HepG2 (cell line): ENCODE measurements around the gene ZNF484. TPM values are rescaled to one million over a fixed set of nuclear protein-coding genes. Genes with fewer than 3 reads are reported as not detected.
A peak's percentile ranks its signal among the peaks of the same experiment; 100 is the strongest.

Experiments
- EHMT2 ChIP-seq: fragments of 200-600 bp; sonication (generic); IDR thresholded peaks from 2 replicates; pipeline ENCODE4 v1.7.0; 2017; ENCODE audit warnings: antibody characterized with exemption, low read depth, low read length, borderline replicate concordance
- KAT7 ChIP-seq: IDR thresholded peaks from 2 replicates; pipeline ENCODE4 v1.6.1; 2018; ENCODE audit warnings: borderline replicate concordance, missing compliant biosample characterization
- PPARG ChIP-seq: conservative IDR thresholded peaks from 2 replicates; pipeline ENCODE4 v1.6.1; 2016; ENCODE audit warnings: missing biosample characterization, missing genetic modification reagents
- SMAD9 ChIP-seq: sonication (generic); formaldehyde crosslinking; IDR thresholded peaks from 2 replicates; pipeline ENCODE4 v1.5.1; 2020; ENCODE audit warnings: mild to moderate bottlenecking, missing genetic modification reagents
- TOPORS ChIP-seq: sonication (generic); formaldehyde crosslinking; IDR thresholded peaks from 2 replicates; pipeline ENCODE4 v1.8.0; 2023; ENCODE audit warnings: mild to moderate bottlenecking, missing genetic modification reagents
- ZFP1 ChIP-seq: IDR thresholded peaks from 2 replicates; pipeline ENCODE4 v1.6.1; 2016
- ZNF570 ChIP-seq: sonication (generic); formaldehyde crosslinking; IDR thresholded peaks from 2 replicates; pipeline ENCODE4 v1.4.0; 2020; ENCODE audit warnings: mild to moderate bottlenecking, missing genetic modification reagents, borderline replicate concordance
- ZNF713 ChIP-seq: sonication (generic); formaldehyde crosslinking; IDR thresholded peaks from 2 replicates; pipeline ENCODE4 v1.4.0; 2020; ENCODE audit warnings: mild to moderate bottlenecking, missing genetic modification reagents
- polyA plus RNA-seq, 8 experiments: library from polyadenylated mRNA; depleted of rRNA in 3 of 8; stranded (reverse) in 7 of 8; unstranded in 1 of 8; fragments of >200 nt; fragmentation: Illumina TruSeq in 4 of 8; extraction: Trizol in 4 of 8; gene quantifications; 2 replicates each; pipeline versions ENCODE4 v1.2.1 to v1.2.3, GENCODE V29; 2011 to 2016; ENCODE audit warnings: low read depth in 4 of 8, missing spikeins in 1 of 8, mixed read lengths in 1 of 8; ENCODE audit not compliant: insufficient read depth in 1 of 8
- total RNA-seq, 5 experiments: library from RNA; depleted of rRNA; stranded (reverse); fragments of >200 nt; fragmentation: Illumina TruSeq; extraction: Trizol; gene quantifications; 2 replicates each; pipeline ENCODE4 v1.2.3, GENCODE V29; 2016; ENCODE audit warnings: low read depth in 1 of 5
- TF ChIP-seq, protein P1 (sequence below): sonication (generic); formaldehyde crosslinking; IDR thresholded peaks from 2 replicates; pipeline ENCODE4 v1.5.0; 2020; ENCODE audit warnings: missing genetic modification reagents, mild to moderate bottlenecking, borderline replicate concordance
- TF ChIP-seq, protein P2 (sequence below): sonication (generic); formaldehyde crosslinking; IDR thresholded peaks from 2 replicates; pipeline ENCODE4 v1.4.0; 2020; ENCODE audit warnings: missing genetic modification reagents
- TF ChIP-seq, protein P3 (sequence below), 2 experiments: sonication (generic) in 1 of 2; formaldehyde crosslinking in 1 of 2; IDR thresholded peaks; 2 replicates each; pipeline versions ENCODE4 v1.5.1 to v1.6.1; 2011 to 2020; ENCODE audit warnings: borderline replicate concordance in 1 of 2, low read depth in 1 of 2, low read length in 1 of 2, mild to moderate bottlenecking in 1 of 2, missing genetic modification reagents in 1 of 2, moderate library complexity in 1 of 2
- TF ChIP-seq, protein P4 (sequence below): sonication (generic); formaldehyde crosslinking; IDR thresholded peaks from 2 replicates; pipeline ENCODE4 v1.4.0; 2020; ENCODE audit warnings: missing genetic modification reagents
- TF ChIP-seq, protein P5 (sequence below): sonication (generic); formaldehyde crosslinking; IDR thresholded peaks from 2 replicates; pipeline ENCODE4 v1.5.0; 2020; ENCODE audit warnings: missing genetic modification reagents
- TF ChIP-seq, protein P6 (sequence below): sonication (generic); formaldehyde crosslinking; IDR thresholded peaks from 2 replicates; pipeline ENCODE4 v1.9.0; 2022; ENCODE audit warnings: missing genetic modification reagents, mild to moderate bottlenecking, borderline replicate concordance

Gene ZNF484
- total and polyA plus RNA-seq, 2 of the 13 experiments (the other 11 are each of a cell fraction or from before 2014, with no cell fraction given), result 0.96 to 7.2 TPM

DNA sequence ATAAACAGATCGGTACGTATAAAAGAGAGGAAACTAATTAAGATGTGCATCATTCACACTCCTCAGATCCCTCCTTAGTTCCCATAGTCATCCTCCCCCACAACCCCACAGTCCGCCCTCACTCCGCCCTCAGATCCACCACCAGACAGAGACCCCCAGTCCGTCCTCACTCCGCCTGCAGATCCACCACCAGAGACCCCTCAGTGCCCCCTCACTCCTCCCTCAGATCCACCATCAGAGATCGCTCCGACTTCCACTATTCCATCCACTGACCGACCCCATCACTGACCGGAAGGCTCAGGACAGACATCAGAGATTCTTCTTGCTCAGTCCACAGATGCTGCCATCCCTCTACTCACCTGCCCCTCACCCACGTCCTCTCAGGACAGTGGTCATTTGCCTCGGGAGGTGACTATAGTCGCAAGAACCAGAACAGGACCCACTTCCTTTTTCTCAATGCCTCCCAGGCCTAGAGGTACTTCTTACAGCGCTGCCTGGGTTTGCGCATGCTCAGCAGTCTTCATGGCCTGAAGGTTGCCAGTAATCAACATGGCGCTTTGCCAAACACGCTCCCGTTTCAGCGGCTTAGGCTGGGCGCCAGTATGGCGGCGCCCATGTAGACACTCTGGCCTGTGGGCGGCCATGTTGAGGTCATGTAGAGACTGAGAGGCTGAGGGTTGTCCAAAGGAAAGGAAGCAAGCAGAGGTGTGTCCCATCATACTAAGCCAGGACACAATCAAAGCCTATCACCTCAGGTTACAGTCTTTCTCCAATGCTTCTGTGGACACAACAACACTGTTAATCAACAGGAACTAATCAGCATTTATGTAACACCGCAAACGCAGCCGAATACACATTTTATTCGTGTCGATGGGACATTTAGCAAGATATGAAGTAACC, at the start of gene ZNF484 (continued):
- TF ChIP-seq, protein P1, sequence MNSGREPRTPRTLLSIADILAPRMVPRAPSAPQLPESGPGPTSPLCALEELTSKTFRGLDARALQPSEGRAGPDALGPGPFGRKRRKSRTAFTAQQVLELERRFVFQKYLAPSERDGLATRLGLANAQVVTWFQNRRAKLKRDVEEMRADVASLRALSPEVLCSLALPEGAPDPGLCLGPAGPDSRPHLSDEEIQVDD (CRISPR knock-in tag), result no peak
- TF ChIP-seq, protein P2, sequence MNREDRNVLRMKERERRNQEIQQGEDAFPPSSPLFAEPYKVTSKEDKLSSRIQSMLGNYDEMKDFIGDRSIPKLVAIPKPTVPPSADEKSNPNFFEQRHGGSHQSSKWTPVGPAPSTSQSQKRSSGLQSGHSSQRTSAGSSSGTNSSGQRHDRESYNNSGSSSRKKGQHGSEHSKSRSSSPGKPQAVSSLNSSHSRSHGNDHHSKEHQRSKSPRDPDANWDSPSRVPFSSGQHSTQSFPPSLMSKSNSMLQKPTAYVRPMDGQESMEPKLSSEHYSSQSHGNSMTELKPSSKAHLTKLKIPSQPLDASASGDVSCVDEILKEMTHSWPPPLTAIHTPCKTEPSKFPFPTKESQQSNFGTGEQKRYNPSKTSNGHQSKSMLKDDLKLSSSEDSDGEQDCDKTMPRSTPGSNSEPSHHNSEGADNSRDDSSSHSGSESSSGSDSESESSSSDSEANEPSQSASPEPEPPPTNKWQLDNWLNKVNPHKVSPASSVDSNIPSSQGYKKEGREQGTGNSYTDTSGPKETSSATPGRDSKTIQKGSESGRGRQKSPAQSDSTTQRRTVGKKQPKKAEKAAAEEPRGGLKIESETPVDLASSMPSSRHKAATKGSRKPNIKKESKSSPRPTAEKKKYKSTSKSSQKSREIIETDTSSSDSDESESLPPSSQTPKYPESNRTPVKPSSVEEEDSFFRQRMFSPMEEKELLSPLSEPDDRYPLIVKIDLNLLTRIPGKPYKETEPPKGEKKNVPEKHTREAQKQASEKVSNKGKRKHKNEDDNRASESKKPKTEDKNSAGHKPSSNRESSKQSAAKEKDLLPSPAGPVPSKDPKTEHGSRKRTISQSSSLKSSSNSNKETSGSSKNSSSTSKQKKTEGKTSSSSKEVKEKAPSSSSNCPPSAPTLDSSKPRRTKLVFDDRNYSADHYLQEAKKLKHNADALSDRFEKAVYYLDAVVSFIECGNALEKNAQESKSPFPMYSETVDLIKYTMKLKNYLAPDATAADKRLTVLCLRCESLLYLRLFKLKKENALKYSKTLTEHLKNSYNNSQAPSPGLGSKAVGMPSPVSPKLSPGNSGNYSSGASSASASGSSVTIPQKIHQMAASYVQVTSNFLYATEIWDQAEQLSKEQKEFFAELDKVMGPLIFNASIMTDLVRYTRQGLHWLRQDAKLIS (CRISPR knock-in tag), result no peak
- TF ChIP-seq KAT7, result peak; percentile 88; the same call in 1 of the 2 replicates
- no peak for TF ChIP-seq TOPORS (CRISPR knock-in tag)
- TF ChIP-seq PPARG (CRISPR knock-in tag), result no peak; the same call in none of the 2 replicates
- TF ChIP-seq ZNF570, result no peak
- TF ChIP-seq EHMT2, result peak; percentile 96; the same call in 1 of the 2 replicates
- TF ChIP-seq, protein P3, sequence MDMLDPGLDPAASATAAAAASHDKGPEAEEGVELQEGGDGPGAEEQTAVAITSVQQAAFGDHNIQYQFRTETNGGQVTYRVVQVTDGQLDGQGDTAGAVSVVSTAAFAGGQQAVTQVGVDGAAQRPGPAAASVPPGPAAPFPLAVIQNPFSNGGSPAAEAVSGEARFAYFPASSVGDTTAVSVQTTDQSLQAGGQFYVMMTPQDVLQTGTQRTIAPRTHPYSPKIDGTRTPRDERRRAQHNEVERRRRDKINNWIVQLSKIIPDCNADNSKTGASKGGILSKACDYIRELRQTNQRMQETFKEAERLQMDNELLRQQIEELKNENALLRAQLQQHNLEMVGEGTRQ (IDR thresholded peaks at IDR 0.05; ENCODE audit: low read depth, low read length), result no peak
- TF ChIP-seq, protein P3 (CRISPR knock-in tag; IDR thresholded peaks at IDR 0.05; ENCODE audit: borderline replicate concordance), result no peak
- TF ChIP-seq, protein P4, sequence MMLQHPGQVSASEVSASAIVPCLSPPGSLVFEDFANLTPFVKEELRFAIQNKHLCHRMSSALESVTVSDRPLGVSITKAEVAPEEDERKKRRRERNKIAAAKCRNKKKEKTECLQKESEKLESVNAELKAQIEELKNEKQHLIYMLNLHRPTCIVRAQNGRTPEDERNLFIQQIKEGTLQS (CRISPR knock-in tag), result no peak
- TF ChIP-seq, protein P5, sequence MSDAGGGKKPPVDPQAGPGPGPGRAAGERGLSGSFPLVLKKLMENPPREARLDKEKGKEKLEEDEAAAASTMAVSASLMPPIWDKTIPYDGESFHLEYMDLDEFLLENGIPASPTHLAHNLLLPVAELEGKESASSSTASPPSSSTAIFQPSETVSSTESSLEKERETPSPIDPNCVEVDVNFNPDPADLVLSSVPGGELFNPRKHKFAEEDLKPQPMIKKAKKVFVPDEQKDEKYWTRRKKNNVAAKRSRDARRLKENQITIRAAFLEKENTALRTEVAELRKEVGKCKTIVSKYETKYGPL (CRISPR knock-in tag), result no peak
- TF ChIP-seq SMAD9 (CRISPR knock-in tag), result no peak
- TF ChIP-seq ZFP1, result no peak
- TF ChIP-seq ZNF713, result no peak
- TF ChIP-seq, protein P6, sequence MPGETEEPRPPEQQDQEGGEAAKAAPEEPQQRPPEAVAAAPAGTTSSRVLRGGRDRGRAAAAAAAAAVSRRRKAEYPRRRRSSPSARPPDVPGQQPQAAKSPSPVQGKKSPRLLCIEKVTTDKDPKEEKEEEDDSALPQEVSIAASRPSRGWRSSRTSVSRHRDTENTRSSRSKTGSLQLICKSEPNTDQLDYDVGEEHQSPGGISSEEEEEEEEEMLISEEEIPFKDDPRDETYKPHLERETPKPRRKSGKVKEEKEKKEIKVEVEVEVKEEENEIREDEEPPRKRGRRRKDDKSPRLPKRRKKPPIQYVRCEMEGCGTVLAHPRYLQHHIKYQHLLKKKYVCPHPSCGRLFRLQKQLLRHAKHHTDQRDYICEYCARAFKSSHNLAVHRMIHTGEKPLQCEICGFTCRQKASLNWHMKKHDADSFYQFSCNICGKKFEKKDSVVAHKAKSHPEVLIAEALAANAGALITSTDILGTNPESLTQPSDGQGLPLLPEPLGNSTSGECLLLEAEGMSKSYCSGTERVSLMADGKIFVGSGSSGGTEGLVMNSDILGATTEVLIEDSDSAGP, result peak; percentile 65; the same call in 1 of the 2 replicates
